Muscle layer of colon (tissue), 2 donors: ENCODE measurements around the gene RNU6-8.
A peak's percentile ranks its signal among the peaks of the same experiment; 100 is the strongest.

Experiments
- H3K27ac ChIP-seq: one replicate; pipeline ENCODE4 v1.7.0; 2013; ENCODE audit warnings: low read depth, mild to moderate bottlenecking, low read length, moderate library complexity
- H3K27me3 ChIP-seq, 2 donors: one replicate each; pipeline ENCODE4 v1.7.0; 2013; ENCODE audit warnings: low read length in 2 of 2, mild to moderate bottlenecking in 2 of 2; ENCODE audit not compliant: insufficient read depth in 2 of 2, control insufficient read depth in 1 of 2
- H3K36me3 ChIP-seq: one replicate; pipeline ENCODE4 v1.7.0; 2013; ENCODE audit warnings: mild to moderate bottlenecking, low read length; ENCODE audit not compliant: insufficient read depth
- H3K4me1 ChIP-seq: one replicate; pipeline ENCODE4 v1.7.0; 2013; ENCODE audit warnings: mild to moderate bottlenecking, low read length; ENCODE audit not compliant: insufficient read depth
- H3K4me3 ChIP-seq, 2 donors: one replicate each; pipeline ENCODE4 v1.7.0; 2013; ENCODE audit warnings: low read length in 2 of 2, low read depth in 1 of 2, mild to moderate bottlenecking in 1 of 2, moderate library complexity in 1 of 2
- H3K9ac ChIP-seq: one replicate; pipeline ENCODE4 v1.7.0; 2013; ENCODE audit warnings: low read length
- H3K9me3 ChIP-seq: one replicate; pipeline ENCODE4 v1.7.0; 2013; ENCODE audit warnings: mild to moderate bottlenecking, low read length
- donor health status: abdominal sarcoma.
- donor health status: Adenocarcinoma of cecum.

Gene RNU6-8

GRCh38 chr14:32203928-32204357, 874 bp upstream of the RNU6-8 start:
- H3K27me3 ChIP-seq: no peaks in the 10 kb centered on the region
- peak overlapping the region; percentile 18 for H3K27ac ChIP-seq
- peaks cover 10% of the 10 kb centered on the region for H3K4me1 ChIP-seq
- H3K4me3 ChIP-seq: peak overlapping the region; percentile 44 to 83
- H3K36me3 ChIP-seq: no peaks in the 10 kb centered on the region
- peak overlapping the region; percentile 47 for H3K9ac ChIP-seq
- no peaks in the 10 kb centered on the region for H3K9me3 ChIP-seq

DNA sequence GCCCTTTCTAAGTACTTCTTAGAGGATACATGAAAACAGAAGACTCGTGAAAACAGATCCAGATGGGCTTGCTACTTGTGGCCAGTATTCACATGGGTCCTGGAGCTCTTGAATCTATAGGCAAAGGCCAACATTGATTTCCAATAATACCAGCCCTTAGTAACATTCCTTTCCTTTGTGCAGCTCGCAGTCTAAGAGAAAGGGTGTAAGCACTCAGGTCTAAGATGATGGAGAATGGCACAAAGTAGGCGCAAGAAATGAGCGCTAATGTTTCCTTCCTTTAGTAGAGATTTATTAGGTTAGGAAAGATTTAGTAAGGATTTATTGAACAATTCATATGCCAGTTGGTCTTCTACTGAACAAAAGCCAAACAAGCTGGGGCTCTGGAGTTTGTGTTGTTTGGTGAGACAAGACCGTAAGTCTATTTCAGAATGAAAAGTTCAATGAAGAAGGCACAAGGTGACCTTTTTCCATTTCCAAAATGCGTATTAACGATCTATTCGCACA, 525 bp downstream of the RNU6-8 start:
- H3K27ac ChIP-seq: peak overlapping the region; percentile 87
- H3K4me1 ChIP-seq: peaks cover 10% of the 10 kb centered on the region
- H3K9me3 ChIP-seq: no peaks in the 10 kb centered on the region
- H3K27me3 ChIP-seq: no peaks in the 10 kb centered on the region
- H3K36me3 ChIP-seq: no peaks in the 10 kb centered on the region
- peak overlapping the region; percentile 28 for H3K9ac ChIP-seq
- H3K4me3 ChIP-seq: peak overlapping the region; percentile 57 to 83

DNA sequence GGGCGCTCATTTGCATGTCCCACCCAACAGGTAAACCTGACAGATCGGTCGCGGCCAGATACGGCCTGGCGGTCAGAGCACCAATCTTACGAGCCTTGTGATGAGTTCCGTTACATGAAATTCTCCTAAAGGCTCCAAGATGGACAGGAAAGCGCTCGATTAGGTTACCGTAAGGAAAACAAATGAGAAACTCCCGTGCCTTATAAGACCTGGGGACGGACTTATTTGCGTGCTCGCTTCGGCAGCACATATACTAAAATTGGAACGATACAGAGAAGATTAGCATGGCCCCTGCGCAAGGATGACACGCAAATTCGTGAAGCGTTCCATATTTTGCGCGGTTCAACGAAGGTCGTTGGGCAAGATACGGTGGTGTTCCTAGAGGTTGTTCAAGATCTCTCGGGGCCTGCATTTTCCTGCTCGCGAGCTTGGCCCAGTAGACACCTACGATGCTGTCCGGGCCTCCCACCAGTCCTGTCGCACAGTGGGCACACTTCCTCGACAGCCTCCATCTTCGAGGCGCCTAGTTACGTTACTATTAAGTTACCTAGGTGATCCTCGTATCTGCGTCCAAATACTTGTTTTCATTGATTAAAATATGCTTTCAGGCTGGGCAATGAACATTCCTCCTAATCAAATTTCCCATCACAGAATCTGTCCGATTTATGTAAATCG, 1.1 kb downstream of the RNU6-8 start, which contains the start of gene RNU6-7:
Gene RNU6-7 (plus strand): TSS at position 230 of the 675 bp plus-strand sequence.
- H3K36me3 ChIP-seq: no peaks in the 10 kb centered on the region
- no peaks in the 10 kb centered on the region for H3K9me3 ChIP-seq
- peak within 1 kb of the TSS; percentile 28 for H3K9ac ChIP-seq
- peak within 1 kb of the TSS; percentile 57 to 83 for H3K4me3 ChIP-seq
- no peaks in the 10 kb centered on the region for H3K27me3 ChIP-seq
- peak within 1 kb of the TSS; percentile 87 for H3K27ac ChIP-seq
- H3K4me1 ChIP-seq: peaks cover 10% of the 10 kb centered on the region

DNA sequence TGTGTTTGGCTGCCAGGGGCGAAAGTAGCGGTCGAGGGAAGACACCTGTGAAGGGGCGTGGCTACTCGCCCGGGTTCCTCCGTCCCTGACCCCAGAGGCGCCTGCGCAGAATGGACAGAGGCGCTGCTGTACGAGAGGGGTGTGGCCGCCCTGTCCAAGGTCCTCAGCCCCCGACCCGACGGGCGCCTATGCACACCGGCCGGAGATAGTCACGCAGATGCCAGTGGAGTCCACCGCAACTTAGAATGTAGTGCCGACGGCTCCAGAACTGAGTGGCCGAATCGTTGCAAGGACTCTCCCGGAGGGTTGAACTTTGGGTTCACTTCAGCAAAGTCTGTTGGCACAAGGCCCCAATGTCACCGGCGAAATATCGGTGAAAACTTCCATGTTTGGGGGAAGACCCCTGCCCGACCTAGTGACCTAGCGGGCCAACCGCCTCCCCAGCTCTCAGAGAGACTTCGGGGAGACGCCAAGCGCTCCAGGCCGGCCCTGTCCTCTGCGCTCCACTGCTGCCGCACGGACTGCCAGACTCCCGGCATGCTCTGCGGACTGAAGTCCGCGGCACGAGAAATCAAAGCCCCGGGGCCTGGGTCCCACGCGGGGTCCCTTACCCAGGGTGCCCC, 1.8 kb downstream of the RNU6-8 start:
- peak overlapping the region; percentile 57 to 83 for H3K4me3 ChIP-seq
- no peaks in the 10 kb centered on the region for H3K36me3 ChIP-seq
- peaks cover 10% of the 10 kb centered on the region for H3K4me1 ChIP-seq
- no peaks in the 10 kb centered on the region for H3K27me3 ChIP-seq
- peak overlapping the region; percentile 87 for H3K27ac ChIP-seq
- H3K9me3 ChIP-seq: no peaks in the 10 kb centered on the region
- H3K9ac ChIP-seq: peak overlapping the region; percentile 28

- Histone ChIP-seq H3K36me3 (no peaks in the 10 kb centered on the region), H3K4me1 (peaks cover 10% of the 10 kb centered on the region), H3K27ac (peak overlapping the region; percentile 87), H3K9me3 (no peaks in the 10 kb centered on the region), H3K27me3 (no peaks in the 10 kb centered on the region), H3K9ac (peak overlapping the region; percentile 28), H3K4me3 (peak overlapping the region; percentile 57 to 83)
These were observed 2.5 kb downstream of the RNU6-8 start for GRCh38 chr14:32200368-32201192.

DNA sequence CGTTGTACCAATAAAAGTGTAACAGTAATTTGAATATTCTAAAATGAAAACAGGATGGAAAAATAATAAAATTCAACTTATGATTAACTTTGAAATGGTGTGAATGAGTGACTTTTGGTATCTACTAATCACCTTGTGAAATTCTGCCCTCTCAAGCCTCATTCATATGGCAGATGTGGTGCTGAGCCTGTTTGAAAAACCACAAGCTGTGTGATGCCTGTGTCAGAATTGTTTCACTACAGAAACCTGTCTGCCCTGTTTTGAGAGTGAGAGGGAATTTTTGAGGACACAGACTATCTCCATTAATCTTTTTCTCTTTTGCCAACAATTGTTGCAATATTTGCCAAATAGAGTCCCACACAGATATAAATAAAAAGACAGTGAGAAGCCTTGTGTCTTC, 5.2 kb downstream of the RNU6-8 start:
- H3K27ac ChIP-seq: no peak overlapping the region
- H3K27me3 ChIP-seq: no peaks in the 10 kb centered on the region
- H3K36me3 ChIP-seq: no peaks in the 10 kb centered on the region
- H3K4me3 ChIP-seq: no peak overlapping the region
- H3K4me1 ChIP-seq: peaks cover 10% of the 10 kb centered on the region
- H3K9ac ChIP-seq: no peak overlapping the region
- H3K9me3 ChIP-seq: no peaks in the 10 kb centered on the region

DNA sequence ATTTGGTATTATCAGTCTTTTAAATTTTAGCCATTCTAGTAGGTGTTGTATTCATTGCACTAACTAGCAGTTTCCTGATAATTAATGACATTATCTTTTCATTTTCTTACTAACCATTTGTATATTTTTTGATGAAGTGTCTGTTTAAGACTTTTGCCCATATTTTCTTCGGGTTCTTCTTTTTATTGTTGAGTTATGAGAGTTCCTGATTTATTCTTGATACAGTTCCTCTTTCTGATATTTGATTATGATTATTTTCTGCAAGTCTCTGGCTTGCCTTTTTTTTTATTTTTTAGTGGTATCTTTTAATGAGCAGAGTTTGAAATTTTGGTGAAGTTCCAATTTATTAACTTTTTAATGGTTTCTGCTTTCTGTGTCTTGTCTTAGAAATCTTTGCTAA, 7.4 kb downstream of the RNU6-8 start:
- Histone ChIP-seq H3K27ac (no peak overlapping the region), H3K9me3 (no peaks in the 10 kb centered on the region), H3K4me1 (no peaks in the 10 kb centered on the region), H3K27me3 (no peaks in the 10 kb centered on the region), H3K9ac (no peak overlapping the region), H3K4me3 (no peak overlapping the region), H3K36me3 (no peaks in the 10 kb centered on the region)

- Histone ChIP-seq H3K4me3 (no peak overlapping the region), H3K36me3 (no peaks in the 10 kb centered on the region), H3K9me3 (no peaks in the 10 kb centered on the region), H3K9ac (no peak overlapping the region), H3K4me1 (no peaks in the 10 kb centered on the region), H3K27me3 (no peaks in the 10 kb centered on the region), H3K27ac (no peak overlapping the region)
These were observed 9.5 kb downstream of the RNU6-8 start for GRCh38 chr14:32193532-32193931.

- no peaks in the 10 kb centered on the region for H3K9me3 ChIP-seq
- no peak overlapping the region for H3K27ac ChIP-seq
- no peak overlapping the region for H3K9ac ChIP-seq
- no peaks in the 10 kb centered on the region for H3K36me3 ChIP-seq
- no peaks in the 10 kb centered on the region for H3K27me3 ChIP-seq
- no peak overlapping the region for H3K4me3 ChIP-seq
- H3K4me1 ChIP-seq: no peaks in the 10 kb centered on the region
These were observed 10.2 kb downstream of the RNU6-8 start for GRCh38 chr14:32192712-32193373.

DNA sequence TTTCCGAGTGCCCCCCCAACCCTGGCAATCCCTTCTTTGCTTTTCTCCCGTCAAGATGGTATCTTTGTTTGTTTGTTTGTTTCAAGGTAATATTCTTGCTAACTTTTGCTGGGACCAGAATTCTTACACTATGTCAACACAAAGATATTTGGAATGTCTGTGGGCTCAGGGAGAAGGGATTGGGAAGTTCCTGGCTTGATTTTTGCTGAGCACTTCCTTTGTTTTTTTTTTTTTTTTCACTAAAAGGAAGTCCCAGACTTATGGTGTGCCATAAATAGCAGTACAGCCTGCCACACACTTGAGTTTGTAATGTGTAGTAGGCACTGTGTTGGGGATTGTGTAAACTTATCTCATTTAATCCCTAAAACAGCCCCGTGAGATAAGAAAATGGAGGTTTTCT, 12.4 kb downstream of the RNU6-8 start:
- no peaks in the 10 kb centered on the region for H3K4me1 ChIP-seq
- no peak overlapping the region for H3K27ac ChIP-seq
- H3K9ac ChIP-seq: no peak overlapping the region
- H3K4me3 ChIP-seq: no peak overlapping the region
- H3K9me3 ChIP-seq: no peaks in the 10 kb centered on the region
- H3K27me3 ChIP-seq: no peaks in the 10 kb centered on the region
- no peaks in the 10 kb centered on the region for H3K36me3 ChIP-seq

DNA sequence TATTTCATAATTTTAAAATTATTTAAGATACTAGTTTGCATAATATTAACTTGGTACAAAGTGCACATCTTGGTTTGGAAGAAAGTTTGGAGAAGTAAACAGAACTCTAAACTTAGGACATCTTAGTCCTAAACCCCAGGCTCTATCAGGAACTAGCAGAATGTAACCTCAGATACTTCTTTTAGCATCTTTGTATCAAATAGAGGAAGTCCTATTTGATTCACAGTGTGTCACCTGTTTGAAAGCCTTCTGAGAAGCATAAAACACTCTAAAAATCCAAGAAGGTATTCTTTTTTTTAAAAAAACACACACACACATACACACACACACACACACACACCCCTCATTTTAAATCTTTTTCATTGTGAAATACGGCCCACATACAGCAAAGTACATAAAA, 13.3 kb downstream of the RNU6-8 start:
- H3K4me3 ChIP-seq: no peak overlapping the region
- no peaks in the 10 kb centered on the region for H3K27me3 ChIP-seq
- no peaks in the 10 kb centered on the region for H3K4me1 ChIP-seq
- peaks cover 4% of the 10 kb centered on the region for H3K9me3 ChIP-seq
- H3K27ac ChIP-seq: no peak overlapping the region
- H3K9ac ChIP-seq: no peak overlapping the region
- no peaks in the 10 kb centered on the region for H3K36me3 ChIP-seq
